GM12892 (cell line): ENCODE data around the gene FAAP100.

Experiments
- POLR2A ChIP-seq: IDR thresholded peaks from 2 replicates; pipeline ENCODE4 v1.6.1; 2011; ENCODE audit warnings: low read depth, low read length, control low read depth
- POLR2AphosphoS5 ChIP-seq: IDR thresholded peaks from 2 replicates; pipeline ENCODE4 v1.6.1; 2011; ENCODE audit warnings: low read depth, low read length, control low read depth
- TAF1 ChIP-seq: IDR thresholded peaks from 2 replicates; pipeline ENCODE4 v1.6.1; 2011; ENCODE audit warnings: low read depth, mild to moderate bottlenecking, control low read depth, low read length, borderline replicate concordance

DNA sequence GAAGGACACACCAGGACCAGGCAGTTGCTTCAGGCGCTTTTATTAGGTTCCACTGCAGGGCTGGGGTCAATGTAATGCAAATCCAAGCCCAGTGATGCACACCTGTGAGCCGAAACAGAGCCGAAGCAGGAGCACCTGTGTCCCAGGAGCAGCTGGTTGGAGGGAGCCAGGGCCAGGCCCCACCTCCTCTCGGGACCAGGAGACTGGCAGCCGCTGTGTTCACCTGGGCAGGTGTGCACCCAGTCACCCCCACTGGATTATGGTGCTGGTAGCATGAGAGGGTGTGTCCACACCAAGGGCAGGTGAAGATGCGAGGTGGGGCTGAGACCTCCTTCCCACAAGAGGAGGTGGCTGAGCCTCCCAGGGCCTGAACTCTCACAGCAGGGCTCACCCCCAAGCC is 4.7 kb upstream of the FAAP100 start:
- TF ChIP-seq POLR2A (no peak), POLR2AphosphoS5 (no peak), TAF1 (no peak)
